NOMO-1 (cell line): ENCODE measurements around the gene PUS7.
"Not testable (repeated sequence)": the region's sequence is repeated elsewhere in the genome, so short reads cannot be mapped to it uniquely, and the experiment has no call there.

Experiments used
- DNase-seq, 2 experiments: peaks; one replicate each; lab custom pipeline; 2025; ENCODE audit not compliant: unreplicated experiment in 2 of 2; lab: John Stamatoyannopoulos, UW

Gene PUS7

DNA sequence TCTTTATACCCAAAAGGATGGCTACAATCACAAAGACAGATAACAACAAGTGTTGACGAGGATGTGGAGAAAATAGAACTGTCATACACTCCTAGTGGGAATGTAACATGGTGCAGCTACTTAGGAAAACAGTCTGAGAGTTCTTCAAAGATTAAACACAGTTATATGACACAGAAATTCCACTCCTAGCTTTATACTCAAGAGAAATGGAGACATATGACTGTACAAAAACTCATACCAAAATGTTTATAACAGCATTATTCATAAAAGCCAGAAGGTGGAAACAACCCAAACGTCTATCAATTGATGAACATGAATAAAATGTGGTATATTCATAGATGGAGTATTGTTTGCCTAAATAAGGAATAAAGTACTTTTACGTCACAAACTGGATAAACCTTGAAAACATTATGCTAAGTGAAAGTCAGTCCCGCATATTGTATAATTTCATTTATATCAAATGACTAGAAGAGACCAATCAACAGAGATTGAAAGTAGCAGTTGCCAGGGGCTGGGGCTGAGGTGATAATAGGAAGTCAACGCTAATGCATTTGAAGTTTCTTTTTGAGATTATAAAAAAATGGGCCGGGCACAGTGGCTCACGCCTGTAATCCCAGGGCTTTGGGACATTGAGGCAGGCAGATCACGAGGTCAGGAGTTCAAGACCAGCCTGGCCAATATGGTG is 71.8 kb downstream of the PUS7 start:
- DNase-seq: no peak

DNA sequence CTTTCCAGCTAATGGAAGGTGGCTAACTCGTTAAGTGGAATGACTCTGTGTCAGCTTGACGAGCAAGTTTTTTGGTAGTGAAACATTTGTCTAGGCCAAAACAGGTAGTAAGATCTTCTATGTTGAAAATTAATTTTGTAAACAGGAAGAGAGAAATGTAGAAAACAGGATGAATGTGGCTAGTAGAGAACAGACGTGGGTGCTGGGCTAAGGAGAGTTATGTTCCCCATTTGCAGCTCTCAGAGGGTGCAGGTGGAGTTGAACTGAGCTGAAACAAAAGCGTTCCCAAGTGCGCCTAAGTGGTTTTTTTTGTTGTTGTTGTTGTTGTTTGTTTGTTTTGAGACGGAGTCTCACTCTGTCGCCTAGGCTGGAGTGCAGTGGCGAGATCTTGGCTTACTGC is 73.9 kb downstream of the PUS7 start:
- DNase-seq: no peak

DNA sequence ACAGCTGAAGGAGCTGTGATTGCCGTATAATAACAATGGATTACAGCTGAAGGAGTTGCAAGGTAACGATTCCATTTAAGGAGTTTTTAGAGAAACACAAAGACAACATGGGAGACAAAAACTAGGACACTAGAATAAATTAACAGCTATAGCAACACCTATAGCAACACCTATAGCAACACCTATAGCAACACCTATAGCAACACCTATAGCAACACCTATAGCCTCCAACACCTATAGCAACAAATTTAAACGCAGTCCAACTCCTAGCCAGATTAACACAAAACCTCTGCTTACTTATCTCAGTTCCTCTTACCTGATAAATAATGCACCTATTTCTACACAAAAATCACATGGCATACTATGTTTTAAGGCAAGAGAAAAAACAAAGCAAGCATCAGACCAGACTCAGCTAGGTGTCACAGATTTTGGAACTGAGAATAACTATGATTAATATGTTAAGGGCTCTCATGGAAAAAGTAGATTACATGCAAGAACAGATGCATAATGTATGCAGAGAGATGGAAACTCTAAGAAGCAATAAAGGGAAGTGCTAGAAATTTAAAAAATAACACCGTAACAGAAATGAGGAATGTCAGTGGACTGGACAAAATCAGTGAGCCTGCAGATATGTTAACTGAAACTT is 77.6 kb downstream of the PUS7 start:
- DNase-seq: no peak

DNA sequence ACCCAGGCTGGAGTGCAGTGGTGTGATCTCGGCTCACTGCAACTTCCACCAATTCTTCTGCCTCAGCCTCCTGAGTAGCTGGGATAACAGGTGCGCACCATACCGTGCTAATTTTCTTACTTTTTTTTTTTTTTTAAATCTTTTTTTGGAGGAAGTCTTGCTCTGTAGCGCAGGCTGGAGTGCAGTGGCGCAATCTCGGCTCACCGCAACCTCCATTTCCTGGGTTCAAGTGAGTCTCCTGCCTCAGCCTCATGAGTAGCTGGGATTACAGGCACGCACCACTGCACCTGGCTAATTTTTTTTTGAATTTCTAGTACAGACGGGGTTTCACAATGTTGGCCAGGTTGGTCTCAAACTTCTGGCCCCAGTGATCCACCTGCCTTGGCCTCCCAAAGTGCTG is 79.9 kb downstream of the PUS7 start:
- not testable (repeated sequence) for DNase-seq

DNA sequence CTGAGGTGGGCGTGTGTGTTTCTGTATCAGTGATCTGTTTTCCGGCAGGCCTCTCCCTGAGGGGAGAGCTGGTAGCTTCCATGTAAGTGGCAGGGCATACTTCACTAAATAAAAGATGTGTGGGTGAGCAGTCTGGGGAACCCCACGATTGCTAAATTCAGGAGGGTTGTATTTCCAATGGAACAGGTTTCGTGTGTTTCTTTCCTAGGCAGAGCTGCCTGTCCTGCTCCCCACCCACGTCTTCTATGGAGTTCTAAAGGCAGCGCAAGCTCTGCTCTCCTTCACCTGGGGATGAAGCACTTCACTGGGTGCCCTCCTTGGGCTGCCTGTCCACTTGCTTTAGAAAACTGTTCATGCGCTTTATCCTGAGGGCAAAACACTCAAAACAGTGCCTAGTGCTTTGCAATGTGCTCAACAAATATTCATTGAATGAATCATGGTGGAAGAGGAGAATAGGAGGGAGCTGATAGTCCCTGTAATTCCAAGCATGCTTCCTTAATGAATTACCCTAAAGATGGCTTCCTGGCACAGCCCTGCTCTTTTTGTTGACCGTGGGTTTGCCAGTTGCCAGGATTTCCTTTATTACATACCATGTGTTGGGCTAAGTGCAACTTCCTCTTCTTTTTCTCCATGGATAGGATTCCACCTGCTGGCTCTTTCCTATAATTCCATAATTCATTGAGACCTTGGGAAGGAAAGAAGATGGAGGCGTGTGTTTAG is 82.7 kb downstream of the PUS7 start:
- DNase-seq: no peak

DNA sequence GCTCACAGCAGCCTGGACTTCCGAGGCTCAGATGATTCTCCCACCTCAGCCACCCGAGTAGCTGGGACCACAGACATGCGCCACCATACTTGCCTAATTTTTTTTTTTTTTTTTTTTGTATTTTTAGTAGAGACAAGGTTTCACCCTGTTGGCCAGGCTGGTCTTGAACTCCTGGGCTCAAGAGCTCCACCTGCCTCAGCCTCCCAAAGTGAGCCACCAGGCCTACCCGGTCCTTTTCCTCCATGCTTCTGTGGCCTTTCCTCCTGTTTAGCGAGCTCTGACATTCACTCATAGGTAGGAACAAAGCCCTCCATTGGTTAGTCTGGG is 83.3 kb downstream of the PUS7 start:
- DNase-seq: no peak

DNA sequence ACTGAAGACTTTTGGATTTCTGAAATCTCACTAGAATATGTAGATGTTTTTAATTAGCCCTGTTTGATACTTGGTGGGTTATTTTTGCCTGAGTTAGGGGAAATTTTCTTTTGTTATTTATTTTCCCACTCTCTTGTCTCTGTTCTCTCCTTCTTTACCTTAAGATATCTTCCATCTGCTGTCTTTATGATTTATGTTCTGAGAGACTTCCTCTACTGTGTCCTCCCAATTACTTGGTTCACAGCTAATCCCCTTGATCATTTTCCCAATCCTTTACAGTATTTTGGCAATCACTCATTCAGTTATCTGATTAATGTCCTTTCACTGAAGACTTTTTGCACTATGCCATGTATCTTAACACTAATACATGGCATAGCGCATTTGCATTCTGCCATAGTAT is 83.8 kb downstream of the PUS7 start:
- no peak for DNase-seq

DNA sequence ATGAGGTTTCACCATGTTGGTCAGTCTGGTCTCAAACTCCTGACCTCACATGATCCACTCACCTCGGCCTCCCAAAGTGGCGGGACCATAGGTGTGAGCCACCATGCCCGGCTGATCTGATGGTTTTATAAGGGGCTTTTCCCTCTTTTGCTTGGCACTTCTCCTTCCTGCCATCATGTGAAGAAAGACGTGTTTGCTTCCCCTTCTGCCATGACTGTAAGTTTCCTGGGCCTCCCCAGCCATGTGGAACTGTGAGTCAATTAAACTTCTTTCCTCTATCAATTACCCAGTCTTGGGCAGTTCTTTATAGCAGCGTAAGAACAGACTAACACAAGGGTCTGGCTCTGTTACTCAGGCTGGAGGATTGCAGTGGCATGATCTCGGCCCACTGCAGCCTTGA is 84.7 kb downstream of the PUS7 start:
- not testable (repeated sequence) for DNase-seq

DNA sequence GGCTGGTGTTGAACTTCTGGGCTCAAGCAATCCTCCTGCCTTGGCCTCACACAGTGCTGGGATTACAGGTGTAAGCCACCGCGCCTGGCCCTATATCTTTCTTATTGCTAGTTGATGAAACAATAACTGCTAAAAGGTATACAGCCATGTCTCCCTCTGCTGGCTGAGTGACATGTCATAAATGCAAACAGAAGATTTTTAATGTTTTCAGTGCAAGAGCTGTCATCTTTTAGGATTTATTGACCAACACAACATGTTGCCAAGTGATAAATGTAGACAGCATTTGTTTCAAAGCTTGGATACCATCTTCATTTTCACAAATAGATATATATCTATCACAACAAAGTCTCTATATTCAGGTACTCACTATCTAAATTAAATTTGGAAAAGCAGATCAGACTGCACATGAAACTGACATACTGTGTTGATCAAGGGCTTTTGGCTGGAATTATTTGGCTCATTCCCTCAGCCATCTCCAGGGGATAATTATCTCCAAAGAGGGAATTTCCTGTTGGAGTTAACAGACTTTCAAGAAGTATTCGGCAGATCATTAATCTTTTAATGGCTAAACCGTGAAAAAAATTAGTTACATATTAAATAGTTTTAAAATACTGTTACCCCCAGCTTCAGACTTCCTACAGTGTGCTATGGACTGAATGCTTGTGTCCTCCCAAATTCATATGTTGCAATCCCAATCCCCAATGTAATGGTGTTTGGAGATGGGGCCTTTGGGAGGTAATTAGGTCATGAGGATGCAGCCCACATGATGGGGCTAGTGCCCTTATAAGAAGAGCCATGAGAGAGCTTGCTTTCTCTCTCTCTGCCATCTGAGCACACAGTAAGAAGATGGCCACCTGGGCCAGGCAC is 92.1 kb downstream of the PUS7 start:
- peak in 1 of 2 experiments; percentile 8 for DNase-seq

DNA sequence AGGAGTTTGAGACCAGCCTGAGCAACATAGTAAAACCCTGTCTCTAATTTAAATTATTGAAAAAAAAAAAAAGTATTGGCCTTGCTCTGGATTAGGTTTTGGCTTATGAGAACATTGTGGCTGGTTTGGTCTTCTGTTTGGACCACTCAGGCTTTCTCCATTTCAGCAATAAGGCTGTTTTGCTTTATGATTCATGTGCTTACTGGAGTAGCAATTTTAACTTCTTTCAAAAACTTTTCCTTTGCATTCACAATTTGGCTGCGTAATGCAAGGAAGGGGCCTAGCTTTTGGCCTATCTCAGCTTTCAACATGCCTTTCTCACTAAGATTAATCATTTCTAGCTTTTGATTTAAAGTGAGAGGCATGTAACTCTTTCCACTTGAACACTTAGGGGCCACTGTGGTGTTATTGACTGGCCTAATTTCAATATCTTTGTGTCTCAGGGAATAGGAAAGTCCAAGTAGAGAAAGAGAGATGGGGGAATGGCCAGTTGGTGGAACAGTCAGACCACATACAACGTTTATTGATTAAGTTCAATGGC is 95.4 kb downstream of the PUS7 start:
- no peak for DNase-seq

DNA sequence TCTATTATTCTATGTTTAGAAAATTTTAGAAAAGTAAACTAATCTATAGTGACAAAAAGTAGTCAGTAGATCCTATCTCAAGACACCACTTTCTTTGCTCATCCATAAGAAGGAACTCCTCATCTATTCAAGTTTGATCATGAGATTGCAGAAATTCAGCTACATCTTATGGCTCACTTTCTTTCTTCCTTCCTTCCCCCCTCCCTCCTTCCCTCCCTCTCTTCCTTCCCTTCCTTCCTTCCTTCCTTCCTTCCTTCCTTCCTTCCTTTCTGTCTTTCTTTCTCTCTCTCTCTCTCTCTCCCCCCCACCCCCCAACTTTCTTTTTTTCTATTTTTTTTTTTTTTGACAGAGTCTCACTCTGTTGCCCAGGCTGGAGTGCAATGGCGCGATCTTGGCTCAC is 98.1 kb downstream of the PUS7 start:
- DNase-seq: no peak

DNA sequence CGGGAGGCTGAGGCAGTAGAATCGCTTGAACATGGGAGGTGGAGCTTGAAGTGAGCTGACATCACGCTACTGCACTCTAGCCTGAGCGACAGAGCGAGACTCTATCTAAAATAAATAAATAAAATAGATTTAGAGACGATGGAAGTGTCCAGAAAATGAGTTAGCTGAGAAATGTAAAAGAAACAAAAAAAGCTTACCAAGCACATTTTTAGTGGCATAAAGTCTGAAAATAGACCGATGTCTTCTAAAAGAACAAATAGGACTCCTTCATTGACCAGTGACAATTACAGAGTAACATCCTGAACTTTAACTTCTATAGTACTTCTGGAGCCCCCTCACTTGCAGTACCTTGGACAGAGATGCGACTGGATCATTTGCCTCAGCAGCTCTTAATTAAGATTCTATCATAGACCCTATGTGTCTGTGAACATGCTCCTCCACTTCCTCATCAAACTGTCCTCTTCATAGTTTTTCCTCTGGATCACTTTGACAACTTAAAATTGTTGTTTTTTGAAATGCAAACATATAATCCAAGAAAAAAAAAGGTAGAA is 108.1 kb downstream of the PUS7 start:
- DNase-seq: no peak

DNA sequence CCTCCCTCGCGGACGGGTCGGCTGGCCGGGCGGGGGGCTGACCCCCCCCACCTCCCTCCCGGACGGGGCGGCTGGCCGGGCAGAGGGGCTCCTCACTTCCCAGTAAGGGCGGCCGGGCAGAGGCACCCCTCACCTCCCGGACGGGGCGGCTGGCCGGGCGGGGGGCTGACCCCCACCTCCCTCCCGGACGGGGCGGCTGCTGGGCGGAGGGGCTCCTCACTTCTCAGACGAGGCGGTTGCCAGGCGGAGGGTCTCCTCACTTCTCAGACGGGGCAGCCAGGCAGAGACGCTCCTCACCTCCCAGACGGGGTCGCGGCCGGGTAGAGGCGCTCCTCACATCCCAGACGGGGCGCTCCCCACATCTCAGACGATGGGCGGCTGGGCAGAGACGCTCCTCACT is 111.3 kb downstream of the PUS7 start:
- not testable (repeated sequence) for DNase-seq

DNA sequence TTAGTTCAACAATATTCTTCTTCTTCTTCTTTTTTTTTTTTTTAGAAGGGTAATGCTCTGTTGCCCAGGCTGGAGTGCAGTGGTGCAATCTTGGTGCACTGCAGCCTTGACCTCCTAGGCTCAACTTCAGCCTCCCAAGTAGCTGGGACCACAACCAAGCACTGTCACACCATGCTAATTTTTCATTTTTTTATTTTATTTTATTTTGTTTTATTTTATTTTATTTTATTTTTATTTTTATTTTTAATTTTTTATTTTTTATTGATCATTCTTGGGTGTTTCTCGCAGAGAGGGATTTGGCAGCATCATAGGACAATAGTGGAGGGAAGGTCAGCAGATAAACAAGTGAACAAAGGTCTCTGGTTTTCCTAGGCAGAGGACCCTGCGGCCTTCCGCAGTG is 112.3 kb downstream of the PUS7 start:
- DNase-seq: not testable (repeated sequence)

DNA sequence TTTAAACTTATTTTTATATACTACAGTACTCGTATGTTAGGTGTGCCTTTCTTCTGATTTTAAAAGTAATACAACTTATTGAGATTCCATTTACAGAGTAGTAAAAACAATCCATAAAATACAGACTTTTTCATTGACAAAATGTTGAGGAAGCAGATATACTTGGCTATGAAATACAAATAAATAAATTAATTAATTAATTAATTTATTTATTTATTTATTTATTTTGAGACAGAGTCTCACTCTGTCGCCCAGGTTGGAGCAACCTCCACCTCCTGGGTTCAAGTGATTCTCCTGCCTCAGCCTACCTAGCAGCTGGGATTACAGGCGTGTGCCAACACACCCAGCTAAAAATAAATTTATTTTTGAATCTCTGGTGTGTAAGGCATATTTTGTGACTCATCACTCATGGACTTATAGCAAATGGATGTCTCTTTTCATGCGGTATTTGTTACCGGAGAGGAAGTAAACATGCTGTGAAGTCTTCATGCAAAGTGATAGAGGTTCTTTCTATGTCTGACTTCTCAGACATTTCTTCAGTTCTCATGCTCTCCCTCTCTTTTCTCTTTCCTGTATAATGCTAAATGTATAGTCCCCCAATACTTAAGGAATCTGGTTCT is 113.2 kb downstream of the PUS7 start:
- DNase-seq: no peak
